Measurements from ENCODE around the gene DPP10. TPM values are rescaled to one million over a fixed set of nuclear protein-coding genes. Genes with fewer than 3 reads are reported as not detected.

DPP10 gene
- total RNA-seq, 1 donor from 2014 or later = not detected

DNA sequence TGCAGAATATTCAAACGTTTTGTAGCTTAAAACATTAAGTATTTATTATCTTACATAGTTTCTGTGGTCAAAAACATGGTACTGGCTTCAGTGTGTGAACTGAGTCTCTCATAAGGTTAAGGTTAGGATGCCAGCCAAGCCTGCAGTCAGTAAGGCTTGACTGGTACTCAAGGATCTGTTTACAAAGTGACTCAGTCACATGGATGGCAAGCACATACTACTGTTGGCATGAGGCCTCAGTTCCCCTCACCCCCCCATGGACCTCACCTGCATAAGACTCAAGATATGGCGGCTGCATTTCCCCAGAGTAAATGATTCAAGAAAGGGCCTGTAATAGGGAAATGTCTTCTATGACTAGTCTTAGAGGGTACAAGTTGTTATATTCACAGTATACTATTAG, 1167.5 kb downstream of the DPP10 start:
- Mint-ChIP-seq H3K4me1 (ENCODE audit: low read depth) (no peaks in the 10 kb centered on the region), H3K9me3 (peaks cover 8% of the 10 kb centered on the region), H3K36me3 (ENCODE audit: low read depth) (no peaks in the 10 kb centered on the region)

DNA sequence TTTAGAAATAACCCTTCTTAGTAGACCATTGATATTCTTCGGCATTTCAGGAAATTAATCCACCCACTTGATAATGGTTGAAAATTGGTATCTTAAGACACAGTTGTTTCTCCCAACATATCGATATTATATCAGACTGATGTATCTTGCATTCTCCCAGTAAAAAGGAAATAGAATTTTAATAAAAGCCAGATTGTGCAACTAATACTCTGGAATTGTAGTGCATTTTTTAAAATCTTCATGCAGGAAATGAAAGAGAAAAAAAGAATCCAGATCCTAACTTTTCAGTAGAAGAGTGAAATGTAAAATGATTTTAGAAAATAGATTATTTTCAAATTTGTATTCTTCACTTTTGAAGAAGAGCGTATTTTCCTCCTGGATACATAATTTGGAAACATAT, 1168.4 kb downstream of the DPP10 start:
- H3K4me1 Mint-ChIP-seq (ENCODE audit: low read depth) = no peaks in the 10 kb centered on the region
- intact Hi-C loops (cut with micrococcal nuclease) = no loop called here
- H3K4me3 Mint-ChIP-seq = no peak overlapping the region
- no peak for DNase-seq (ENCODE audit: low spot score)
- H3K36me3 Mint-ChIP-seq (ENCODE audit: low read depth) = no peaks in the 10 kb centered on the region
- H3K27ac Mint-ChIP-seq = no peak overlapping the region
- peaks cover 8% of the 10 kb centered on the region for H3K9me3 Mint-ChIP-seq
- H3K27me3 Mint-ChIP-seq (ENCODE audit: insufficient read depth) = no peaks in the 10 kb centered on the region

More for the DNA sequence above, 1167.5 kb downstream of the DPP10 start:
- Mint-ChIP-seq H3K4me3 (no peak overlapping the region), H3K27me3 (ENCODE audit: insufficient read depth) (no peaks in the 10 kb centered on the region), H3K27ac (no peak overlapping the region)
- no peak for DNase-seq (ENCODE audit: low spot score)
- intact Hi-C loops (cut with micrococcal nuclease) = no loop called here

- no peak for DNase-seq (ENCODE audit: low spot score)
- H3K9me3 Mint-ChIP-seq = peaks cover 8% of the 10 kb centered on the region
- no peaks in the 10 kb centered on the region for H3K36me3 Mint-ChIP-seq (ENCODE audit: low read depth)
- H3K27ac Mint-ChIP-seq = no peak overlapping the region
- intact Hi-C loops (cut with micrococcal nuclease) = no loop called here
- H3K4me1 Mint-ChIP-seq (ENCODE audit: low read depth) = no peaks in the 10 kb centered on the region
- no peaks in the 10 kb centered on the region for H3K27me3 Mint-ChIP-seq (ENCODE audit: insufficient read depth)
- H3K4me3 Mint-ChIP-seq = no peak overlapping the region
These were observed 1181.9 kb downstream of the DPP10 start for GRCh38 chr2:115624332-115624731.

GRCh38 chr2:115634578-115634977, 1192.1 kb downstream of the DPP10 start:
- DNase-seq (ENCODE audit: low spot score) = no peak
- Mint-ChIP-seq H3K36me3 (ENCODE audit: low read depth) (no peaks in the 10 kb centered on the region), H3K4me1 (ENCODE audit: low read depth) (no peaks in the 10 kb centered on the region), H3K27me3 (ENCODE audit: insufficient read depth) (no peaks in the 10 kb centered on the region), H3K27ac (no peak overlapping the region), H3K9me3 (peaks cover 34% of the 10 kb centered on the region), H3K4me3 (no peak overlapping the region)
- intact Hi-C loops (cut with micrococcal nuclease) = no loop called here

DNA sequence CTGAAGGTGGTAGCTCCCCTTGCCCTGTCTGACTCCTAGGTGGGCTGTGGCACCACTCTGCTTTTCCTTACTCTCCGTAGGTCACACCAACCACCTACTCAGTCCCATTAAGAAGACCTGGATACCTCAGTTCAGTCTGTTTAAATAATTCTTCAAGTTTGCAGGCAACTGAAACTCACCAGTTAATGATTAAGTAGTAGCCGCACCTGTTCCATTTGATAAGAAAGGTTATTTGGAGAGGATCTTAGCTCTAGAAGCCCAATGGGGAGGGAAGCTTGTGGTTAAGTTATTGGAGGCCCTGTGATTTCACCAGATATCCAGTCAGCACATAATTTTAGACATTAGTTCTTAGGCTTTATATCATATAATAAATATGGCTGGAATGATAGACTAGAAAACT, 1193.0 kb downstream of the DPP10 start:
- Mint-ChIP-seq H3K27ac (no peak overlapping the region), H3K27me3 (ENCODE audit: insufficient read depth) (no peaks in the 10 kb centered on the region), H3K4me3 (no peak overlapping the region), H3K4me1 (ENCODE audit: low read depth) (no peaks in the 10 kb centered on the region), H3K9me3 (peaks cover 29% of the 10 kb centered on the region), H3K36me3 (ENCODE audit: low read depth) (no peaks in the 10 kb centered on the region)
- intact Hi-C loops (cut with micrococcal nuclease) = no loop called here
- no peak for DNase-seq (ENCODE audit: low spot score)

GRCh38 chr2:115649731-115650130, 1207.3 kb downstream of the DPP10 start:
- Mint-ChIP-seq H3K4me3 (no peak overlapping the region), H3K27me3 (ENCODE audit: insufficient read depth) (no peaks in the 10 kb centered on the region), H3K9me3 (peaks cover 3% of the 10 kb centered on the region), H3K36me3 (ENCODE audit: low read depth) (no peaks in the 10 kb centered on the region), H3K4me1 (ENCODE audit: low read depth) (no peaks in the 10 kb centered on the region), H3K27ac (no peak overlapping the region)
- intact Hi-C loops (cut with micrococcal nuclease) = no loop called here
- no peak for DNase-seq (ENCODE audit: low spot score)

- DNase-seq (ENCODE audit: low spot score) = no peak
- intact Hi-C loops (cut with micrococcal nuclease) = no loop called here
- H3K4me3 Mint-ChIP-seq = no peak overlapping the region
- no peaks in the 10 kb centered on the region for H3K27me3 Mint-ChIP-seq (ENCODE audit: insufficient read depth)
- H3K27ac Mint-ChIP-seq = no peak overlapping the region
- no peaks in the 10 kb centered on the region for H3K36me3 Mint-ChIP-seq (ENCODE audit: low read depth)
- peaks cover 3% of the 10 kb centered on the region for H3K9me3 Mint-ChIP-seq
- no peaks in the 10 kb centered on the region for H3K4me1 Mint-ChIP-seq (ENCODE audit: low read depth)
These were observed 1208.4 kb downstream of the DPP10 start for GRCh38 chr2:115650827-115651226.

- intact Hi-C loops (cut with micrococcal nuclease) = no loop called here
- DNase-seq (ENCODE audit: low spot score) = no peak
- H3K9me3 Mint-ChIP-seq = no peaks in the 10 kb centered on the region
- H3K4me3 Mint-ChIP-seq = no peak overlapping the region
- no peaks in the 10 kb centered on the region for H3K4me1 Mint-ChIP-seq (ENCODE audit: low read depth)
- H3K36me3 Mint-ChIP-seq (ENCODE audit: low read depth) = no peaks in the 10 kb centered on the region
- H3K27me3 Mint-ChIP-seq (ENCODE audit: insufficient read depth) = no peaks in the 10 kb centered on the region
- no peak overlapping the region for H3K27ac Mint-ChIP-seq
These were observed 1210.2 kb downstream of the DPP10 start for GRCh38 chr2:115652652-115653051.

DNA sequence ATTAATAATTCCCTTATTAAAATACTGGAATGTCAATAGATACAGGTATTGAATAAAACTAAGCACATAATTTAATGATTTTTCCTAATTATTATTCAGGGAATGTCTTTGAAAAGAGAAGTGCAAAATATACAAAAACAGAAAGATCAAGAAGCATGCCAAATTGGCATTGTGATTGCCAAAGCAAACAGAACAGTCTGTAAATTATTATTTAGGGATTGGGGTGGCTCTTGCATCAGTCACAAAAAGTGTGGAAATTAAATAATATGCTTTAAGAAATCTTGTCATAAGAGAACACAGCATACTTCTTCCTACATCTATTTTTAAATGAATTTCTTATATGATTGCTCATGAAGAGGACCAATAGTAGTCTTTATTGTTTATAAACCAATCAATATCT, 1211.9 kb downstream of the DPP10 start:
- Mint-ChIP-seq H3K4me1 (ENCODE audit: low read depth) (no peaks in the 10 kb centered on the region), H3K36me3 (ENCODE audit: low read depth) (no peaks in the 10 kb centered on the region), H3K27ac (no peak overlapping the region), H3K9me3 (peaks cover 4% of the 10 kb centered on the region), H3K27me3 (ENCODE audit: insufficient read depth) (no peaks in the 10 kb centered on the region), H3K4me3 (no peak overlapping the region)
- intact Hi-C loops (cut with micrococcal nuclease) = no loop called here
- DNase-seq (ENCODE audit: low spot score) = no peak

GRCh38 chr2:115678129-115678528, 1235.7 kb downstream of the DPP10 start:
- intact Hi-C loops (cut with micrococcal nuclease) = no loop called here
- DNase-seq (ENCODE audit: low spot score) = no peak
- Mint-ChIP-seq H3K36me3 (ENCODE audit: low read depth) (no peaks in the 10 kb centered on the region), H3K27me3 (ENCODE audit: insufficient read depth) (no peaks in the 10 kb centered on the region), H3K4me1 (ENCODE audit: low read depth) (no peaks in the 10 kb centered on the region), H3K27ac (no peak overlapping the region), H3K4me3 (no peak overlapping the region), H3K9me3 (peaks cover 50% of the 10 kb centered on the region)

DNA sequence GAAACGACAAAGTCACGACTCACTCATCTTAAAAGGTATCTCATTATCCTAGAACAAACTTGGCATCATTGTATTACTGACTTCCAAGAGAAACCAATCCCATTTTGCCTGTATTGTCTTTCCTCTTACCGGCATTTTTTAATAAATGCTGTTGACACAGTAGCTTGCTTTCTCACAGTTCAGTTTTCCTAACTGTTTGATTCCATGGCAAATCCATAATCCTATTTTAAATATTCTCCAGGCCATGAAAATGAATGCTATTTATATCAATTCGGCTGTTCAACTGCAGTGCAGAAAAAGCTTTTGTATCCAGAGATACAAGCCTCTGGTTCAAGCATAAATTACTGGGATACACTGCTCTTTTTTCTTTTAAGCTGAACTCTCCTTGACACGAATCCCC, 1241.9 kb downstream of the DPP10 start:
- no peak for DNase-seq (ENCODE audit: low spot score)
- no peaks in the 10 kb centered on the region for H3K4me1 Mint-ChIP-seq (ENCODE audit: low read depth)
- H3K4me3 Mint-ChIP-seq = no peak overlapping the region
- H3K36me3 Mint-ChIP-seq (ENCODE audit: low read depth) = no peaks in the 10 kb centered on the region
- H3K27me3 Mint-ChIP-seq (ENCODE audit: insufficient read depth) = no peaks in the 10 kb centered on the region
- H3K9me3 Mint-ChIP-seq = peaks cover 11% of the 10 kb centered on the region
- intact Hi-C loops (cut with micrococcal nuclease) = no loop called here
- no peak overlapping the region for H3K27ac Mint-ChIP-seq

- Mint-ChIP-seq H3K27ac (no peak overlapping the region), H3K27me3 (ENCODE audit: insufficient read depth) (no peaks in the 10 kb centered on the region), H3K36me3 (ENCODE audit: low read depth) (no peaks in the 10 kb centered on the region), H3K4me3 (no peak overlapping the region), H3K9me3 (peaks cover 17% of the 10 kb centered on the region), H3K4me1 (ENCODE audit: low read depth) (no peaks in the 10 kb centered on the region)
- DNase-seq (ENCODE audit: low spot score) = no peak
- intact Hi-C loops (cut with micrococcal nuclease) = no loop called here
These were observed 1249.0 kb downstream of the DPP10 start for GRCh38 chr2:115691409-115691808.

DNA sequence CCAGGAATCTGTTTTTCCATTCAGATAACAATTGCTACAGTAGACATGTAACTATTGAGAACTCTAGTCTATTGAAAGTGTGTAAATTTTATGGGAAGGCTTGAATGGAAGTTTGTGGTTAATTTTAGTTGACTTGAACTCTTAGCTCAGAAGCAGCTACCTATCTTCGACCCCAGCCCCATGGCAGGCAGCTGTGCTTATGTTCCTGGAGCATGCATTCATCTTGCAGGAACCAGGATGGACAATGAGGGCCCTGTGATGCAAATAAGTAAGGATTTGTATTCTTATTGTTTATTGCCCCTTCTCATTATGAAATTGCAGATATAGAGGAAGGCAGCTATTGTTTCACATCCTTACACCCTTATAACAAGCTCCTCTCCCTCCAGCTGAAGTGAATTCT, 1252.2 kb downstream of the DPP10 start:
- peaks cover 29% of the 10 kb centered on the region for H3K9me3 Mint-ChIP-seq
- H3K4me1 Mint-ChIP-seq (ENCODE audit: low read depth) = no peaks in the 10 kb centered on the region
- intact Hi-C loops (cut with micrococcal nuclease) = no loop called here
- H3K4me3 Mint-ChIP-seq = no peak overlapping the region
- H3K36me3 Mint-ChIP-seq (ENCODE audit: low read depth) = no peaks in the 10 kb centered on the region
- no peaks in the 10 kb centered on the region for H3K27me3 Mint-ChIP-seq (ENCODE audit: insufficient read depth)
- DNase-seq (ENCODE audit: low spot score) = no peak
- no peak overlapping the region for H3K27ac Mint-ChIP-seq

DNA sequence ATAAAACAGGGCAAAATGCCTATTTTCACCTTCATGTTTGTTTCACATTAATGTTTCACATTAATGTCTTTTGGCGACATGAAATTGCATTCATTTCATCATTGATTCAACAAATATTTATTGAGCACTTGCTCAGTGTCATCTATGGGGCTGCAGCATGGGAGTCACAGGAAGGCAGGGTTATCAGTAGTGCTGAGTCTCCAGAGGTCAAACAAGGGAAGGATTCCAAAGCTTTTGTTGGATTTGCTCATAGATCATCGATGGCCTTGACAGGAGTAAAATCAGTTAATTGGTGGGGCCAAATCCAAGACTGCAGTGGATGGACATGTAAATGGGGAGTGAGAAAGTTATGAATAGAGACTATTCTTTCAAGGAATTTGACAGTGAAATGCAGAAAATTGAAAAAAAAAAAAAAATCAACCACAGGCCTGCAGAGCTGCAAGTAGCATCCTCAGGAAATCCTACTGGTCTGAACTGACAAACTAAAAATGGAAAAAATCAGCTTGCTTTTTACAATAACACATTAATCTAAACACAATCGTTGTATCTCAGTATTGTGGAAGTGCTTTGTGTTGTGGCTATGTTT, 1290.8 kb downstream of the DPP10 start:
- Mint-ChIP-seq H3K4me3 (no peak overlapping the region), H3K9me3 (peaks cover 12% of the 10 kb centered on the region), H3K27ac (no peak overlapping the region), H3K4me1 (ENCODE audit: low read depth) (no peaks in the 10 kb centered on the region), H3K36me3 (ENCODE audit: low read depth) (no peaks in the 10 kb centered on the region), H3K27me3 (ENCODE audit: insufficient read depth) (no peaks in the 10 kb centered on the region)
- intact Hi-C loops (cut with micrococcal nuclease) = no loop called here
- DNase-seq (ENCODE audit: low spot score) = no peak

Data from activated T-helper 1 cell treated with anti-CD3 and anti-CD28 coated beads, Interleukin-12 subunit alpha, Interleukin-12 subunit beta, Interleukin-2, Interleukin-4 antibody, amounts not matched to agents 30 ng/mL and 10 ng/mL and 1 ng/mL, durations not matched to agents 14 hours and 24 hours and 36 hours (primary cell).